ENCODE measurements around the gene KIF5A. TPM values are rescaled to one million over a fixed set of nuclear protein-coding genes. Genes with fewer than 3 reads are reported as not detected.
"Not testable (repeated sequence)": the region's sequence is repeated elsewhere in the genome, so short reads cannot be mapped to it uniquely, and the experiment has no call there.

The KIF5A gene
- polyA plus RNA-seq, 1 donor = 0.03 TPM

- DNase-seq (ENCODE audit: low read depth) = no peak
Measured at GRCh38 chr12:57554897-57555296, 5.1 kb downstream of the KIF5A start.

GRCh38 chr12:57558864-57559263, 9.0 kb downstream of the KIF5A start:
- no peak for DNase-seq (ENCODE audit: low read depth)

GRCh38 chr12:57560516-57560915, 10.7 kb downstream of the KIF5A start:
- DNase-seq (ENCODE audit: low read depth) = no peak

GRCh38 chr12:57561117-57561516, 11.3 kb downstream of the KIF5A start:
- not testable (repeated sequence) for DNase-seq (ENCODE audit: low read depth)

- no peak for DNase-seq (ENCODE audit: low read depth)
Measured at GRCh38 chr12:57563358-57563757, 13.5 kb downstream of the KIF5A start.

GRCh38 chr12:57564178-57564740, 14.4 kb downstream of the KIF5A start:
- no peak for DNase-seq (ENCODE audit: low read depth)

- DNase-seq (ENCODE audit: low read depth) = no peak
Measured at GRCh38 chr12:57568838-57569237, 19.0 kb downstream of the KIF5A start.

- no peak for DNase-seq (ENCODE audit: low read depth)
Measured at GRCh38 chr12:57569858-57570257, 20.0 kb downstream of the KIF5A start.

- not testable (repeated sequence) for DNase-seq (ENCODE audit: low read depth)
Measured at GRCh38 chr12:57570438-57570837, 20.6 kb downstream of the KIF5A start.

GRCh38 chr12:57571926-57572762, 22.3 kb downstream of the KIF5A start:
- DNase-seq (ENCODE audit: low read depth) = no peak

- DNase-seq (ENCODE audit: low read depth) = no peak
Measured at GRCh38 chr12:57574795-57575194, 25.0 kb downstream of the KIF5A start.

GRCh38 chr12:57575771-57576612, 26.1 kb downstream of the KIF5A start:
- no peak for DNase-seq (ENCODE audit: low read depth)

GRCh38 chr12:57576613-57577160, 26.8 kb downstream of the KIF5A start:
- DNase-seq (ENCODE audit: low read depth) = no peak

- DNase-seq (ENCODE audit: low read depth) = no peak
Measured at GRCh38 chr12:57577981-57578758, 28.3 kb downstream of the KIF5A start.

GRCh38 chr12:57579011-57579410, 29.2 kb downstream of the KIF5A start:
- DNase-seq (ENCODE audit: low read depth) = no peak

- DNase-seq (ENCODE audit: low read depth) = no peak
Measured at GRCh38 chr12:57579677-57580465, 30.0 kb downstream of the KIF5A start.

GRCh38 chr12:57580466-57580795, 30.6 kb downstream of the KIF5A start:
- DNase-seq (ENCODE audit: low read depth) = no peak

GRCh38 chr12:57581802-57582201, 32.0 kb downstream of the KIF5A start:
- no peak for DNase-seq (ENCODE audit: low read depth)

- no peak for DNase-seq (ENCODE audit: low read depth)
Measured at GRCh38 chr12:57582440-57582839, 32.6 kb downstream of the KIF5A start.

GRCh38 chr12:57583008-57583831, 33.4 kb downstream of the KIF5A start:
- DNase-seq (ENCODE audit: low read depth) = no peak

Data from forelimb muscle (tissue), 1 donor.